Measurements from ENCODE around the gene FREM3.

Gene FREM3

GRCh38 chr4:143625632-143626031 is 74.8 kb downstream of the FREM3 start:
- WGBS: 88% methylated on average over 2 of the region's 4 CpGs
- Histone ChIP-seq H2AFZ (ENCODE audit: low read depth, low read length) (no peak overlapping the region), H2AK5ac (ENCODE audit: low read length, severe bottlenecking) (no peak overlapping the region), H3K23ac (ENCODE audit: low read length in 2 of 2) (no peak overlapping the region), H3K14ac (ENCODE audit: low read length in 2 of 2) (no peak overlapping the region), H3K36me3 (ENCODE audit: control insufficient read depth in 1 of 2, insufficient read depth in 2 of 2, low read depth in 1 of 2, low read length in 2 of 2) (no peaks in the 10 kb centered on the region), H2BK12ac (ENCODE audit: low read length in 2 of 2) (no peak overlapping the region), H3K4me1 (ENCODE audit: control insufficient read depth, insufficient read depth, low read depth, low read length) (no peaks in the 10 kb centered on the region), H2BK15ac (ENCODE audit: low read depth, poor library complexity, severe bottlenecking) (no peak overlapping the region), H3K79me1 (replicated peaks; ENCODE audit: low read length, poor library complexity, severe bottlenecking) (no peaks in the 10 kb centered on the region), H3K4me2 (ENCODE audit: low read length, poor library complexity, severe bottlenecking) (no peak overlapping the region), H3K27me3 (ENCODE audit: control insufficient read depth in 1 of 2, insufficient read depth in 1 of 2, low read length in 2 of 2) (no peaks in the 10 kb centered on the region), H2BK120ac (ENCODE audit: low read depth, low read length) (no peak overlapping the region), H3K27ac (ENCODE audit: low read length, poor library complexity, severe bottlenecking) (no peak overlapping the region), H4K8ac (ENCODE audit: low read length) (no peak overlapping the region), H3K9ac (ENCODE audit: low read length) (no peak overlapping the region), H3K9me3 (ENCODE audit: control insufficient read depth, low read length) (no peaks in the 10 kb centered on the region), H3K4ac (ENCODE audit: low read depth in 1 of 2, low read length in 2 of 2) (no peak overlapping the region), H3K18ac (ENCODE audit: low read depth in 1 of 2, low read length in 2 of 2) (no peak overlapping the region), H3K4me3 (ENCODE audit: insufficient read depth in 1 of 2, low read depth in 1 of 2, low read length in 2 of 2) (no peak overlapping the region), H2BK5ac (ENCODE audit: low read depth, low read length, poor library complexity, severe bottlenecking) (no peak overlapping the region), H4K91ac (ENCODE audit: low read length) (no peak overlapping the region)
- DNase-seq: no peak

GRCh38 chr4:143623896-143624295 is 76.6 kb downstream of the FREM3 start:
- H3K14ac ChIP-seq (ENCODE audit: low read length in 2 of 2): no peak overlapping the region
- H3K27ac ChIP-seq (ENCODE audit: low read length, poor library complexity, severe bottlenecking): no peak overlapping the region
- H2BK15ac ChIP-seq (ENCODE audit: low read depth, poor library complexity, severe bottlenecking): no peak overlapping the region
- no peak overlapping the region for H3K4ac ChIP-seq (ENCODE audit: low read depth in 1 of 2, low read length in 2 of 2)
- H3K9me3 ChIP-seq (ENCODE audit: control insufficient read depth, low read length): no peaks in the 10 kb centered on the region
- no peak overlapping the region for H3K18ac ChIP-seq (ENCODE audit: low read depth in 1 of 2, low read length in 2 of 2)
- H2BK12ac ChIP-seq (ENCODE audit: low read length in 2 of 2): no peak overlapping the region
- no peak overlapping the region for H4K91ac ChIP-seq (ENCODE audit: low read length)
- H3K27me3 ChIP-seq (ENCODE audit: control insufficient read depth in 1 of 2, insufficient read depth in 1 of 2, low read length in 2 of 2): peaks cover 0 to 10% of the 10 kb centered on the region in 2 experiments
- no peak overlapping the region for H3K4me3 ChIP-seq (ENCODE audit: insufficient read depth in 1 of 2, low read depth in 1 of 2, low read length in 2 of 2)
- H3K9ac ChIP-seq (ENCODE audit: low read length): no peak overlapping the region
- no peak overlapping the region for H3K23ac ChIP-seq (ENCODE audit: low read length in 2 of 2)
- DNase-seq: no peak
- no peak overlapping the region for H2AK5ac ChIP-seq (ENCODE audit: low read length, severe bottlenecking)
- no peaks in the 10 kb centered on the region for H3K36me3 ChIP-seq (ENCODE audit: control insufficient read depth in 1 of 2, insufficient read depth in 2 of 2, low read depth in 1 of 2, low read length in 2 of 2)
- H2BK120ac ChIP-seq (ENCODE audit: low read depth, low read length): no peak overlapping the region
- H2AFZ ChIP-seq (ENCODE audit: low read depth, low read length): no peak overlapping the region
- H3K4me2 ChIP-seq (ENCODE audit: low read length, poor library complexity, severe bottlenecking): no peak overlapping the region
- WGBS: 50% methylated on average over 1 of the region's 3 CpGs
- no peaks in the 10 kb centered on the region for H3K4me1 ChIP-seq (ENCODE audit: control insufficient read depth, insufficient read depth, low read depth, low read length)
- no peak overlapping the region for H4K8ac ChIP-seq (ENCODE audit: low read length)
- no peak overlapping the region for H2BK5ac ChIP-seq (ENCODE audit: low read depth, low read length, poor library complexity, severe bottlenecking)
- no peaks in the 10 kb centered on the region for H3K79me1 ChIP-seq (replicated peaks; ENCODE audit: low read length, poor library complexity, severe bottlenecking)

GRCh38 chr4:143618811-143619210 is 81.7 kb downstream of the FREM3 start:
- no peaks in the 10 kb centered on the region for H3K4me1 ChIP-seq (ENCODE audit: control insufficient read depth, insufficient read depth, low read depth, low read length)
- no peaks in the 10 kb centered on the region for H3K36me3 ChIP-seq (ENCODE audit: control insufficient read depth in 1 of 2, insufficient read depth in 2 of 2, low read depth in 1 of 2, low read length in 2 of 2)
- no peak overlapping the region for H3K18ac ChIP-seq (ENCODE audit: low read depth in 1 of 2, low read length in 2 of 2)
- no peak for DNase-seq
- no peak overlapping the region for H2AK5ac ChIP-seq (ENCODE audit: low read length, severe bottlenecking)
- whole genome bisulfite sequencing: 68% methylated on average over 1 of the region's 1 CpG
- H4K8ac ChIP-seq (ENCODE audit: low read length): no peak overlapping the region
- no peak overlapping the region for H3K4me2 ChIP-seq (ENCODE audit: low read length, poor library complexity, severe bottlenecking)
- H3K79me1 ChIP-seq (replicated peaks; ENCODE audit: low read length, poor library complexity, severe bottlenecking): no peaks in the 10 kb centered on the region
- no peak overlapping the region for H3K9ac ChIP-seq (ENCODE audit: low read length)
- no peak overlapping the region for H2BK15ac ChIP-seq (ENCODE audit: low read depth, poor library complexity, severe bottlenecking)
- no peaks in the 10 kb centered on the region for H3K9me3 ChIP-seq (ENCODE audit: control insufficient read depth, low read length)
- no peak overlapping the region for H2BK12ac ChIP-seq (ENCODE audit: low read length in 2 of 2)
- H3K27ac ChIP-seq (ENCODE audit: low read length, poor library complexity, severe bottlenecking): no peak overlapping the region
- no peak overlapping the region for H2AFZ ChIP-seq (ENCODE audit: low read depth, low read length)
- no peak overlapping the region for H3K23ac ChIP-seq (ENCODE audit: low read length in 2 of 2)
- H2BK120ac ChIP-seq (ENCODE audit: low read depth, low read length): no peak overlapping the region
- H3K4me3 ChIP-seq (ENCODE audit: insufficient read depth in 1 of 2, low read depth in 1 of 2, low read length in 2 of 2): no peak overlapping the region
- peaks cover 0 to 25% of the 10 kb centered on the region in 2 experiments for H3K27me3 ChIP-seq (ENCODE audit: control insufficient read depth in 1 of 2, insufficient read depth in 1 of 2, low read length in 2 of 2)
- no peak overlapping the region for H4K91ac ChIP-seq (ENCODE audit: low read length)
- no peak overlapping the region for H3K14ac ChIP-seq (ENCODE audit: low read length in 2 of 2)
- no peak overlapping the region for H3K4ac ChIP-seq (ENCODE audit: low read depth in 1 of 2, low read length in 2 of 2)
- no peak overlapping the region for H2BK5ac ChIP-seq (ENCODE audit: low read depth, low read length, poor library complexity, severe bottlenecking)

GRCh38 chr4:143617994-143618679 is 82.3 kb downstream of the FREM3 start:
- no peaks in the 10 kb centered on the region for H3K79me1 ChIP-seq (replicated peaks; ENCODE audit: low read length, poor library complexity, severe bottlenecking)
- H2AFZ ChIP-seq (ENCODE audit: low read depth, low read length): no peak overlapping the region
- no peak overlapping the region for H3K4ac ChIP-seq (ENCODE audit: low read depth in 1 of 2, low read length in 2 of 2)
- H3K18ac ChIP-seq (ENCODE audit: low read depth in 1 of 2, low read length in 2 of 2): no peak overlapping the region
- no peaks in the 10 kb centered on the region for H3K9me3 ChIP-seq (ENCODE audit: control insufficient read depth, low read length)
- WGBS: 80% methylated on average over 6 of the region's 6 CpGs
- no peak overlapping the region for H2BK12ac ChIP-seq (ENCODE audit: low read length in 2 of 2)
- no peaks in the 10 kb centered on the region for H3K4me1 ChIP-seq (ENCODE audit: control insufficient read depth, insufficient read depth, low read depth, low read length)
- no peak overlapping the region for H3K14ac ChIP-seq (ENCODE audit: low read length in 2 of 2)
- no peak overlapping the region for H3K4me3 ChIP-seq (ENCODE audit: insufficient read depth in 1 of 2, low read depth in 1 of 2, low read length in 2 of 2)
- H3K27me3 ChIP-seq (ENCODE audit: control insufficient read depth in 1 of 2, insufficient read depth in 1 of 2, low read length in 2 of 2): peaks cover 0 to 29% of the 10 kb centered on the region in 2 experiments
- H4K8ac ChIP-seq (ENCODE audit: low read length): no peak overlapping the region
- H2AK5ac ChIP-seq (ENCODE audit: low read length, severe bottlenecking): no peak overlapping the region
- H3K9ac ChIP-seq (ENCODE audit: low read length): no peak overlapping the region
- H3K23ac ChIP-seq (ENCODE audit: low read length in 2 of 2): no peak overlapping the region
- no peak for DNase-seq
- no peak overlapping the region for H3K4me2 ChIP-seq (ENCODE audit: low read length, poor library complexity, severe bottlenecking)
- H2BK120ac ChIP-seq (ENCODE audit: low read depth, low read length): no peak overlapping the region
- no peak overlapping the region for H4K91ac ChIP-seq (ENCODE audit: low read length)
- H2BK15ac ChIP-seq (ENCODE audit: low read depth, poor library complexity, severe bottlenecking): no peak overlapping the region
- H3K27ac ChIP-seq (ENCODE audit: low read length, poor library complexity, severe bottlenecking): no peak overlapping the region
- H3K36me3 ChIP-seq (ENCODE audit: control insufficient read depth in 1 of 2, insufficient read depth in 2 of 2, low read depth in 1 of 2, low read length in 2 of 2): no peaks in the 10 kb centered on the region
- H2BK5ac ChIP-seq (ENCODE audit: low read depth, low read length, poor library complexity, severe bottlenecking): no peak overlapping the region
